CD4-positive, alpha-beta T cell treated with Interleukin-17A for 4 hours (primary cell): ENCODE data around the gene PROM1.
A peak's percentile ranks its signal among the peaks of the same experiment; 100 is the strongest.

Experiments used
- DNase-seq: peaks from one replicate; pipeline ENCODE4 v3.0.0-alpha.2; 2020; ENCODE audit warnings: mixed read lengths

Gene PROM1

DNA sequence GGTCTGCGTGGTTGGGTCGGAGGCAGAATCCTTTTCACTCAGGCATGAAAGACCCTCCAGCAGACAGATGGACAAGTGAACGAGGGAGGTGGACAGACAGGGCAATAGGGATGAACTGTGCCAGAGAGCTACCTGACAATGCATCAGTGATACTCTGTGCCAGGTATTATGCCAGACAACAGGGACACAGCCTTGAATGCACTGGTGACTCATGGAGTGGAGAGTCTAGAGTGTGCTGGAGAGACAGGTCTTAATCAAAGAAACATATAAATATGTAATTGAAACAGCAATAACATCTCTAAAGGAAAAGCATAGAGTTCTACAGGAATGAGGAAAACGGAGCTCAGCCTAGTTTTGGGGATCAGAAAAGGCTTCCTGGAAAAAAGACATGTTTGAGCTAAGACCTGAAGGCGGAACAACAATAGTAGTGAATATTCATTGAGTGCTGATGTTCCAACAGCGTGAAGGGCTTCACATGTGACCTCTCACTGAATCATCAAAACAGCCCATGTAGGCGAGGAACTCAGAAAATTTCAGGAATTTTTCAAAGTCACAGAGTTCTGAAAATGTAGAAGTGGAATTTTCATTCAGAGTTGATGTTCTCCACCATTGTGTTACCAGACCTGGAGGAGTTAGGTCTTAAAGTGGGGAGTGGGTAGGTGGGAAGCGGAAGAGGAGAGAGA is 100.8 kb downstream of the PROM1 start:
- DNase-seq, result no peak

- DNase-seq, result no peak
Measured at GRCh38 chr4:15976456-15977447, 107.1 kb downstream of the PROM1 start.

DNA sequence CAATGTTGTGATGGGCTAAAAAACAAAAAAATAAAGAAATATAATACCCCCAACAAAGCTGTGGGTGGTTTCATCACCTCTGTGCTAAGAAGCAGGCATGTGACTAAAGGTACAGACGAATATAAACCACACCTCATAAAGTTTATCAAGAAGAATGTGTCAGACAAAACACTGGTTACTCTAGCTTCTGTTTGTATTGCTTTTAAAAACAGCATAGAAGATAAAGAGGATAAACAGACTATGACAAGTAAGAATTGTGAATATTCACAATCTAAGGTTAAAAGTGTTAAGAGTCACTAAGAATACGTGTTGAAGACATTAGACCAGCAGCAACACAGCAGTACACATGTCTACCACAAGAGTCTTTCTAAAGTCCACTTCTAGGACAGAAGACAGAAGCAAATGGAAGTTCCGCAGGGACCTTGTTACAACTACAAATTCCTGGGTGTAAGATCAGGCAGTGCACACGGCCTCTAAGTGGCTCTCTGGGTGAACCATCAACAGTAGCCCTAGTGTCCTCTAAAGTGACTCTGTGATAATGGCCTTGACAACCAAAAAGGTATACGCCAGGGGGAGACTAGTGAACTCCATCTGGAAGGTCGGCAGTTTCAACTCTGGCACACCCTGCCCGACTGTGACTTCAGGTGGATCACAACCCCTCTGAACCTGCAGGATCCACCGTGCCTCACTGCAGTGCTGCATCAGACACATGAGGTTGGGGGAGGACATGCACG is 112.6 kb downstream of the PROM1 start:
- no peak for DNase-seq

DNA sequence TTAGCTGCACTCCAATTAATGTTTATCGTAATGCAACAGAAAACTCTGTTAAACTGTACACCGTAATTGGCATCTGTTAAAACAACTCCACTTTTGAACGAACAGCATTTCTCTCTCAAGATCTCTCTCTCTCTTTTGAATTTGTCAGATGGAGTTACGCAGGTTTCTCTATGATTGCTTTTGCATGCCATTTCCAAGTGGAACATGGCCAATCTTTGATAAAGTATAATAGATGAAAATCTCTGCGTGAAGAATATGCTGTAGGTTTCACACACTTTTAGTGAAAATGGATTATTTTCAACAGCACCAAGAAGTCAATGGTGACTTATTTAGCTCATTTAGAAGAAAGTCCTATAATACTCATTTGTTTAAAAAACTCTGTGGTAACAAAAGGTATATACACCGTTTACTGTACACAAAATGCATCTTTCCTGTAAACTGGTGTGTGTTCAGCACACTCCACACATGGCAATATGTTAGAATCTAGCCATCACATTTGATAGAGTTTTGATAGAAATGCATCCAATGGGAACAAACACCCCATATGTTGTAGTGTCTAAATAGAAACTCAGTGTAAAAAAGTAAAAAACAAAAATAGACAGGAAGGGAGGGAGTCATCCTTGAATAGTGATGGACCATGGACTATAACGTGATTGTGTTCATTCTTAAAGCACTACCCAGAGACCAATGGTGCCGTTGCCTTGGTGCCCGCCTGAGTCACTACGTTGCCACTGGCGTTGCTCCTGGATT is 115.1 kb downstream of the PROM1 start:
- DNase-seq, result no peak

DNA sequence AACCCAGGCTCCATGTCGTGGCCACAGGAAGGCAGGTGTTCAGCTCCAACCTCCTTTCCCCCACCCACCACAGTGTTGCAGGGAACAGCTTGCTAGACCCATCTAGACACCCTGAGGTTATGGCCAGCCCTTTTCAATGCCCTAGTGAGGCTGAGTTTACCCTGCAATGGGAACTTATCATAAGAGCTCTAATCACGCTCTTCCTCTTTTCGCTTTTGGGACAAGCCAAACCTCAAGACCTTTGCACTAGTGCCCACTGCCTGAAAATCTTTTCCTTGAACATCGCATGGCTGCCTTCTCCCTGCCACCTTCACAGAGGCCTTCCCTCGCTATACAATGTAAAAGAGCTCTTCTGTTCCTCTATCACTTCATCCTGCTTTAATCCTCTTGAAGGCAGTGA is 118.5 kb downstream of the PROM1 start:
- no peak for DNase-seq

DNA sequence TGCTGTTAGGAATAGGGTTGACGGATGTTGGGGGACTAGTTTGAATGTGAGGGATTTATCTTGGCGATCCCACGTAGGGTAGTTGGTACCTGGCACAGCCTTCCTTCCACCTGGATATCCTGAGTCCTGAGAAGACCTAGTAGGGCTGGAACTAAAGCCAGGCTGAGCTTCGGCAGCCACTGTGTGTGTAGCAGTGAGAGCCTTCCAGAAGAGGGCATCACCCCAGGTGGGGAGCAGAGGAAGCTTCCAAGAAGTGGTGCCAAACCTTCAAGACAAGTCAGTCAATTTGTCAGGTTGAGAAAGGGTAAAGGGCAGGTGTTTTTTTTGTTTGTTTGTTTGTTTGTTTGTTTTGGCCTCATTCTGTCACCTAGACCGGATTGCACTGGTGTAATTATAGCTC is 119.7 kb downstream of the PROM1 start:
- DNase-seq, result no peak

DNA sequence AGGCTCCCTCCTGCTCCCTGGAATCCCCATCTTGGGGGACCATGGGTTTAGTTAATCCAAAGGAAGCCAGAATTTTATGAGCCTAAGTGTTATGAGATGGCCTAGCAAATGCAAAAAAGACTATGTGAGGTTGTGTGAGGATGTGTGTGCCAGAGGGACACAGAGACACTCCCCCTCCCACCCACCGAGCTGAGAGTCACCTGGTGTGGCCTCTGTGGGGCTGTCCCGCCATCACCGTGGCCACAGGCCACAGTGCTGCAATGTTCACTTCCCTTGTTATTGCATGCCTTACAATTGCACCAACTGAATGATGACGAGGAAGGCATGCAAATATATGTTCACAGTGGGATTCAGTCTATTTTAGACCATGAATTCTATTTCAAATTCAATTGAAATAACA is 120.2 kb downstream of the PROM1 start:
- DNase-seq, result peak; percentile 7

DNA sequence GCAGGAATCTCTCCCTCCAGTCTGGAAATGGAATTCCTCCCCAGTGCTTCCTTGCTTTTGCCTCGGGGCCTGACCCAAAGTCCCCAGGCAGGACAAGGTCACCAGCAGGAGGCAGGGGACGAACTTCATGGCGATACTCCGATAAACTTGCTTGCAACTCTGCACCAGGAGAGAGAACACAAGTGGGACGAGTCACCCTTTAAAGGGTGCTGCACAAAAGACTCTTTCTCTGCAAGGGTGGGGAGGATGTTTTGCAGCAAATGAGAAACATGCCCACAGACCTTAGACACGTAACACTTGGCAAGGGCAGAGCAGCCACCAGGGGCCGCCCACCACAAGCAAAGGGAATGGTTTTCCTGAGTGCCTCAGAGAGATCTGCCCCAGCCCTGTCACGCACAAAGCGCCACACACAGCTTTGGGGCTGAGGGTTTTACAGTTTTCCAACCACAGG is 120.8 kb downstream of the PROM1 start, which contains the start of gene FGFBP2:
TSS of gene FGFBP2 (minus strand) at position 175 of the 451 bp plus-strand sequence. CDS start at position 129, 46 bp downstream.
- peak; percentile 63 for DNase-seq

DNA sequence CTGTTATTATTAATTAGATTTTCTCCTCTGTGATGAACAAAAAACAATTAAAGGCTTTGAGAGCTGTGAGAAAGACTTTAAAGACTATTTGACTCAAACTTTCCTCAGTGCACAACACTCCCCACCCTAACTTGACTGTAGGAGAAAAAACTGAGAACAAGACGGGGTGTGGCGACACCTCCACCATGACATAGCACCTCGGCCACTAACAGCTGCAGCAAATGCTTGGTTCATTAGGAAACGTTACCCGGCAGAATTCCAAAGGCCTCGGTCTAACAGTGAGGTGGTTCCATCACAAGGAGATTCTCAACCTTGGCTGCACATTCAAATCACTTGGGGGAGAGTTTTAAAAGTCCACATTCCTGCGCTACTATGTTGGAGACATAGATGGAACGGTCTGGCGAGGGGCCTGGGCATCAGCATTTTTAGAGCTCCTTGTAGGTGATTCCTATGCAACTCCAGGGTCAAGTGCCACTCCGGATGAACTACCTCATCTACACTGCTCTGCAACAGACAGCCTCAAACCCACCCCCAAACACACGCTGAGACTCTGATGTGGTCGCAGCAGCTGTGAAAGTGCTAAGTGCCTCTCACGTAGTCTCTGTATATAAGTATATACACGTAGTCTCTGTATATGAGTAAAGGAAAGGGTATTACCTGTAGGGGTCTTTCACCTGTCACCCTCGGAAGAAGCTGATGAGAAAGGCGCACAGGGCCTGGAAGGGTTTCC is 121.9 kb downstream of the PROM1 start:
- DNase-seq, result peak; percentile 6

DNA sequence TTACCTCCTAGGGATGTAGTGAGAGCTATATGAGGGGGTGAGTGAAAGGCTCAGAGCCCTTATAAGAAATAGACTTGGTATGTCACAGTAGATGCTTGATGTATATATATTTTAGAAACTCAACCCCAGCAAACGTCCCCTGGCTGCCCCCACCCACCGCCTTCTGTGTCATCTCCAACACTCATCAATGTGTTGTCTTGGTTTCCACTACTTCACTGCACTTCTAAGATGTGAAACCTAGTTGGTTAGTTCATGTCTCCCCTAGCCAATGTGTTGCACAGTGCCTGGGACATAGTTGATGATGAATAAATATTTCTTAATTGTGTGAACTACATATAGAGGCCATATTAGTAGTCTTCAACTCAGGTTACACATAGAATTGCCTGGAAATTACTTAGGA is 125.3 kb downstream of the PROM1 start:
- no peak for DNase-seq

- peak; percentile 80 for DNase-seq
Measured at GRCh38 chr4:15956179-15956850, 127.5 kb downstream of the PROM1 start.

- no peak for DNase-seq
Measured at GRCh38 chr4:15955670-15956069, 128.2 kb downstream of the PROM1 start.

DNA sequence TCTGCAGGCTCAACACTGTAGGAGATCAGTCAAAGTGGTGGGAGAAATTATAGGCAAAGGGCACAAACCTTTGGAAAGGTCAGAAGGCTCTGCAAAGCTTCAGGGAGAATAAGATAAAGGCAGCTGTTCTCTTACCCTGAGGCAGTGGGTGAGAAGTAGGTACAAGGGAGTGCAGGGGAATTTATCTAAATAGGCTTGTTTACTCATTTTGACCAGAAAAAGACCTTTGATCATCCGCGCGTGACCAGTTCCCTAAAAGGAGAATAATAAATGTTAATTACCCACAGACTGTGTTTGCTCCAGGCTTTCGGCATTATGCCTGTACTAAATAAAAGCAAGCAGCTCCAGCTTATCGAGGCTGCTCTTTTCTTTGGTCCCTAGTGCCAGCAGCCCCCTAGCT is 130.2 kb downstream of the PROM1 start:
- no peak for DNase-seq

GRCh38 chr4:15951781-15952180 is 132.0 kb downstream of the PROM1 start:
- DNase-seq, result no peak

DNA sequence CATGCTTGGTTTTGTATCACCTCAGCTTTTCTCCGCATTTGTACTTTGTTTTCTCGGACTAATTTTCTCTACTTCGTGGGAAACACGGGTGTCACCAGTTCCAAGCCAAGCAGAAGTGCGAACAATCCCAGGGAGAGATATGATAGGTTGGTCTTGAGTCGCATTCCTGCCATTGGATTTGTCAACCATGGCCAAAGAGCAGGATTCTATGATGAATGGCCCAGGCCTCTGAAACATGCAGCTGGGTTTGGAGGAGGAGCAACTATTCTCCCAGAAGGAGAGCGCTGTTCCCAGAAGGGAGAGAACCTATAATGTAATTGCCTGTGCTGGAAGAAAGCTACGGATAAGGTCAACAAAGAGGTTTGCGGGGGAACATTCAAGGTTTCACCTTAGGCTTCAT is 135.0 kb downstream of the PROM1 start:
- no peak for DNase-seq

DNA sequence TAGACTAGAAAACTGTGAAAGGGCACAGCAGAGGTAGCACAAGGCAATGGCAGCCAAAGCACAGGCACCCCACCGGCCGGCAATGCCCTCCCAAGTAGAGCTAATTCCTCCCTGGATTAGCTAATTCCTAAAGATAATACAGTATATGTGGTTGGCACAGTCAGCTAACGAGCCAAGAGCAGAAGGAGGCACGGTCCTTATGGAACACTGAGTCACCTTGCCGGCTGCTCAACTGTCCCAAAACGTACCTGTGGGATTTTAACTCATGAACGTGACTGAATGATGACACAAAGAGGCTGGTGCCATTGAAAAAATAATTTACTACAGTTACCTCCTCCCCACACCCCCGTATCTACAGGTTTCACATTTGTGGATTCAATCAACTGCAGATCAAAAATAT is 136.1 kb downstream of the PROM1 start:
- no peak for DNase-seq

DNA sequence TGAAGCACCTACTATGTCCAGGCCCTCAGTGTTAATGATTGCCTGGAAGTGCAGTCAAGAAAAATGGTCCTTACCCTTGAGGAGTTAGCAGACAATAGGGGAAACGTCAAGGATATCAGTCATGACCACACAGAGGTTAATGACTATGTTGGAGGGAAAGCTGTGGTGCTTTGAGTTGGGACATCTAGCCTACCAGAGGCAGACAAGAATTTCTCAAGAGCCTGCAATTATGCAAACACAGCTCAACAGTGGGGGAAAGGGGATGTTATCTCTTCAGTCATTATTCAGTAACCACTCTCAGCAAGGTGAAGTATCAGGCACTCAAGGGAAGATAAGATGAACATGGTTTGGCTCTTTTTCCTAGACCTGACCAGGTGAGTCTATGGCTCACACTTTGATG is 138.3 kb downstream of the PROM1 start:
- no peak for DNase-seq

DNA sequence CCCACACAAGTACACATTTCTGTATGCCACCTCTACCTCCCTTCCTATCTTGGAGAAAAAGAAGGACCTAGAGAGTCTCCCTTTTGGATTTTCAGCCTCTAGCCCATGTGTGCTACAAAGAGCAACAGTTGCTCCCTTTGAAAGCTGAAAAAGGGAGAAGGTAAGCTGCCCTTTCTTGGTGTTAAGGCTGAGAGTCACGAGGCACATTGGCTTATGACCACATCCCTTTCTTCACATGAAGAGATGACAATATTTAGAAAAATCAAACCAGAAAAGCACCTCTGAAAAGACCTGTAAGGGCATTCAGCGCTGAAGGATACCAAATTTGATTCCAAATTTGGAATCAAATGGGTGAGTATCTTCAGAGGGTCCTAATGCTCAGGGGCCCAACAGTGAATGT is 138.9 kb downstream of the PROM1 start:
- DNase-seq, result no peak

- no peak for DNase-seq
Measured at GRCh38 chr4:15942283-15942682, 141.5 kb downstream of the PROM1 start.

- DNase-seq, result no peak
Measured at GRCh38 chr4:15938640-15939039, 145.2 kb downstream of the PROM1 start, which contains the start of gene FGFBP1. FGFBP1 (minus strand) TSS chr4:15938740; CDS start chr4:15936632, 2,108 bp downstream.

DNA sequence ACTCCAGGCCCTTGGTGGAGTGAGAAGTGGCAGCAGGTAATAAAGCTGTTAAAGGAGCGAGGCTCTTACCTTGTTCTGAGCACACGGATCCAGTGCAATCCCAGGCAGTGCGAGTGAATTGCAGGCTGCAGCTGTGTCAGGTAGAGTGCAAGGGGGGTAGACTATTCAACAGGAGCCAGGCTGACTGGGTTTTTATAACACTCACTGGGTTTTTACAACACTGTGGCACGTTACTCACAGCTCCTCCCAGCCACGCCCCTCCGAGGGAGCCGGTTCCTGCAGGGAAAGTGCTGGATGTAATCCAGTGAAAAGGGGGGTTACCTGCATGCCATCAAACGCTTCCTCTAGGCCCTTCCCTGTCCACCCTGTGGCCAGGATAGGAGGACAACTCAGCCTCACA is 145.6 kb downstream of the PROM1 start:
- DNase-seq, result no peak
